WI38 (cell line): ENCODE measurements around the gene GRID1.

ENCODE experiments used
- H3K4me3 ChIP-seq: 2 replicates; pipeline ENCODE4 v1.5.1; 2011; ENCODE audit warnings: low read depth, mild to moderate bottlenecking, control low read depth, low read length
- CTCF ChIP-seq: IDR thresholded peaks from 2 replicates; pipeline ENCODE4 v1.5.1; 2012; ENCODE audit warnings: low read depth, mild to moderate bottlenecking, control low read depth, low read length

The GRID1 gene

GRCh38 chr10:86254526-86255174 is 111.9 kb downstream of the GRID1 start:
- no peak overlapping the region for H3K4me3 ChIP-seq
- no peak for TF ChIP-seq CTCF

GRCh38 chr10:86254081-86254480 is 112.5 kb downstream of the GRID1 start:
- no peak for TF ChIP-seq CTCF
- no peak overlapping the region for H3K4me3 ChIP-seq

- TF ChIP-seq CTCF = no peak
- H3K4me3 ChIP-seq = no peak overlapping the region
Observed at GRCh38 chr10:86253091-86254072, 113.2 kb downstream of the GRID1 start.

- no peak overlapping the region for H3K4me3 ChIP-seq
- no peak for TF ChIP-seq CTCF
Observed at GRCh38 chr10:86252556-86252955, 114.0 kb downstream of the GRID1 start.

GRCh38 chr10:86252079-86252478 is 114.5 kb downstream of the GRID1 start:
- no peak for TF ChIP-seq CTCF
- H3K4me3 ChIP-seq = no peak overlapping the region

GRCh38 chr10:86251426-86251825 is 115.2 kb downstream of the GRID1 start:
- no peak overlapping the region for H3K4me3 ChIP-seq
- TF ChIP-seq CTCF = no peak

- H3K4me3 ChIP-seq = no peak overlapping the region
- no peak for TF ChIP-seq CTCF
Observed at GRCh38 chr10:86250399-86250798, 116.2 kb downstream of the GRID1 start.
